Osteocyte (in vitro differentiated cells): ENCODE data around the gene TMEM123. TPM values are rescaled to one million over a fixed set of nuclear protein-coding genes. Genes with fewer than 3 reads are reported as not detected.

Experiments
- DNase-seq: peaks from one replicate; pipeline ENCODE4 v3.0.0; 2021; ENCODE audit warnings: mixed read lengths; ENCODE audit not compliant: unreplicated experiment; ENCODE audit errors: extremely low spot score
- H3K27ac Mint-ChIP-seq: one replicate; pipeline ENCODE4 v1.8.0; 2021; ENCODE audit warnings: mild to moderate bottlenecking, mixed read lengths; ENCODE audit not compliant: unreplicated experiment
- H3K27me3 Mint-ChIP-seq: one replicate; pipeline ENCODE4 v1.8.0; 2021; ENCODE audit warnings: mixed read lengths; ENCODE audit not compliant: unreplicated experiment
- H3K36me3 Mint-ChIP-seq: one replicate; pipeline ENCODE4 v1.8.0; 2021; ENCODE audit warnings: mixed read lengths; ENCODE audit not compliant: unreplicated experiment
- H3K4me1 Mint-ChIP-seq: one replicate; pipeline ENCODE4 v1.8.0; 2021; ENCODE audit warnings: mixed read lengths; ENCODE audit not compliant: unreplicated experiment
- H3K4me3 Mint-ChIP-seq: one replicate; pipeline ENCODE4 v1.8.0; 2021; ENCODE audit warnings: mild to moderate bottlenecking, moderate library complexity, mixed read lengths; ENCODE audit not compliant: unreplicated experiment
- H3K9me3 Mint-ChIP-seq: one replicate; pipeline ENCODE4 v1.8.0; 2021; ENCODE audit warnings: mixed read lengths; ENCODE audit not compliant: unreplicated experiment
- total RNA-seq: library from RNA; stranded (reverse); gene quantifications from 2 replicates; pipeline ENCODE4 v1.2.1, GENCODE V29; 2021
- TF ChIP-seq, protein P1 (sequence below): fragments of 200-600 bp; sonication (generic); IDR thresholded peaks from 2 replicates; pipeline ENCODE4 v1.5.0; 2021; ENCODE audit warnings: antibody characterized with exemption, mild to moderate bottlenecking, moderate library complexity

TMEM123 gene
- total RNA-seq, 1 donor from 2014 or later = 250 TPM

DNA sequence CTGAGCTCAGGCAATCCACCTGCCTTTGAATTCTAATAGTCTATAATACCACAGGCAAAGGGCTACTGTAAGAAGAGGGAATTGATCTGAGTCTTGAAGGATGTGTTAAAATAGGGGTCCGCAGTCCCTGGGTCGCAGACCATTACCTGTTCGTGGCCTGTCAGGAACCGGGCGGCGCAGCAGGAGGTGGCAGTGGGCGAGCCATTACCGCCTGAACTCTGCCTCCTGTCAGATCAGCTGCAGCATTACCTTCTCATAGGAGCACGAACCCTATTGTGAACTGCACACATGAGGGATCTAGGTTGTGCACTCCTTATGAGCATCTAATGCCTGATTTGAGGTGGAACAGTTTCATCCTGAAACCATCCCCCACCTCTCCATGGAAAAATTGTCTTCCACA lies 11.5 kb upstream of the TMEM123 start:
- TF ChIP-seq, protein P1, sequence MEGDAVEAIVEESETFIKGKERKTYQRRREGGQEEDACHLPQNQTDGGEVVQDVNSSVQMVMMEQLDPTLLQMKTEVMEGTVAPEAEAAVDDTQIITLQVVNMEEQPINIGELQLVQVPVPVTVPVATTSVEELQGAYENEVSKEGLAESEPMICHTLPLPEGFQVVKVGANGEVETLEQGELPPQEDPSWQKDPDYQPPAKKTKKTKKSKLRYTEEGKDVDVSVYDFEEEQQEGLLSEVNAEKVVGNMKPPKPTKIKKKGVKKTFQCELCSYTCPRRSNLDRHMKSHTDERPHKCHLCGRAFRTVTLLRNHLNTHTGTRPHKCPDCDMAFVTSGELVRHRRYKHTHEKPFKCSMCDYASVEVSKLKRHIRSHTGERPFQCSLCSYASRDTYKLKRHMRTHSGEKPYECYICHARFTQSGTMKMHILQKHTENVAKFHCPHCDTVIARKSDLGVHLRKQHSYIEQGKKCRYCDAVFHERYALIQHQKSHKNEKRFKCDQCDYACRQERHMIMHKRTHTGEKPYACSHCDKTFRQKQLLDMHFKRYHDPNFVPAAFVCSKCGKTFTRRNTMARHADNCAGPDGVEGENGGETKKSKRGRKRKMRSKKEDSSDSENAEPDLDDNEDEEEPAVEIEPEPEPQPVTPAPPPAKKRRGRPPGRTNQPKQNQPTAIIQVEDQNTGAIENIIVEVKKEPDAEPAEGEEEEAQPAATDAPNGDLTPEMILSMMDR = no peak
- DNase-seq = no peak
- H3K27me3 Mint-ChIP-seq = no peaks in the 10 kb centered on the region

DNA sequence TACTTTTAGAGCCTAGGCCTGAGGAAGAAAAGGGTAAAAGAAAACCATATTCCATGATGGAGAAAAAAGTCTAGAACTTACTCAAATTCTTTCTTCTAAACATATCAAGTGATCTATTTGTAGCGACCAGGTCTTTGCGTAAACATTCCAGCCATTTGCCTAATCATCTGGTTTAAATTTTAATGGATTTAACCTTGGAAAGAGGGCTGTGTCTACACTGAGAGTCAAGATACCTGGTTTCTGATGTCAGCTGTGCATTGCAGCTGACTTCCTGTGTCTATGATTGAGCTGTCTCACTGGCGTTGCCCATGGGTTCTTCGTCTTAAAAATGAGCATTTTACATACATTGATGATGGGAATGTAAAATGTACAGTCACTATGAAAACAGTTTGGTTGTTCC lies 10.0 kb upstream of the TMEM123 start:
- Mint-ChIP-seq H3K27ac (no peak overlapping the region), H3K27me3 (no peaks in the 10 kb centered on the region), H3K36me3 (no peaks in the 10 kb centered on the region), H3K4me3 (no peak overlapping the region), H3K9me3 (no peaks in the 10 kb centered on the region), H3K4me1 (peaks cover 45% of the 10 kb centered on the region)
- no peak for DNase-seq
- TF ChIP-seq, protein P1 = no peak

More for the DNA sequence above, 11.5 kb upstream of the TMEM123 start:
- peaks cover 49% of the 10 kb centered on the region for H3K4me1 Mint-ChIP-seq
- H3K36me3 Mint-ChIP-seq = no peaks in the 10 kb centered on the region
- no peak overlapping the region for H3K4me3 Mint-ChIP-seq
- H3K27ac Mint-ChIP-seq = peak overlapping the region; percentile 77
- H3K9me3 Mint-ChIP-seq = no peaks in the 10 kb centered on the region

DNA sequence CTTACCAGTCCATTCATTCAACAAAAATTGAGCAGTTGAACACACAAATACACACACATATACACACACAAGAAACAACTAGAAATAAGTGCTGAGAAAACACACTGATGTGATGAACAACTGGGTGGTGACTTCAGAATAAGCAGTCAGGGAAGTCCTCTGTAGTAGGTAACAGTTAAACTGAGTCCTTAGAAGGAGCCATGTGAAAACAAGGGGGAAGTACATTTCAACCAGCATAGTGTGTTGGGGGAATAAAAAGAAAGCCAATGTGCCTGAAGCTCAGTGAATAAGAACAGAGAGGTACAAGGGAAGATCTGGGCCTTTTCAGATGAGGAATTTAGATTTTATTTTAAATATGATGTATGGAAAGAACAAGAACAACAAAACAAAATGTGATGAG lies 6.8 kb upstream of the TMEM123 start:
- Mint-ChIP-seq H3K9me3 (no peaks in the 10 kb centered on the region), H3K4me1 (peaks cover 35% of the 10 kb centered on the region), H3K4me3 (no peak overlapping the region), H3K27ac (no peak overlapping the region), H3K36me3 (no peaks in the 10 kb centered on the region), H3K27me3 (no peaks in the 10 kb centered on the region)
- TF ChIP-seq, protein P1 = no peak
- no peak for DNase-seq

DNA sequence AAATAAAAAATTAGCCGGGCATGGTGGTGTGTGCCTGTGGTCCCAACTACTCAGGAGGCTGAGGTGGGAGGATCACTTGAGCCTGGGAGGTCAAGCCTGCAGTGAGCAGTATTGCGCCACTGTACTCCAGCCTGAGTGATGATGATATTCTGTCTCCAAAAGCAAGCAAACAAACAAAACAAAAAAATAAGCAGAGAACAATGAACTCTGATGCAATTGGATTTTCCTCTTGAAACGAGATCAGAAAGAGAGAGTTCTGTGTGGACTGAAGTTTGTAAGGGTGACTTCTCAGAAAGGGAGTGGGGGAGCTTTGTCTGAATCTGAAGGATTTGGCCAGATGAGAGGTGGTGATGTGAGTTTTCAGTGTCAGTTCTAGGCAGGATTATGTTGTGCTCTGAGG lies 6.0 kb upstream of the TMEM123 start:
- H3K4me1 Mint-ChIP-seq = peaks cover 34% of the 10 kb centered on the region
- H3K36me3 Mint-ChIP-seq = no peaks in the 10 kb centered on the region
- H3K9me3 Mint-ChIP-seq = no peaks in the 10 kb centered on the region
- H3K27ac Mint-ChIP-seq = no peak overlapping the region
- H3K27me3 Mint-ChIP-seq = no peaks in the 10 kb centered on the region
- no peak overlapping the region for H3K4me3 Mint-ChIP-seq
- DNase-seq = no peak
- TF ChIP-seq, protein P1 = no peak

DNA sequence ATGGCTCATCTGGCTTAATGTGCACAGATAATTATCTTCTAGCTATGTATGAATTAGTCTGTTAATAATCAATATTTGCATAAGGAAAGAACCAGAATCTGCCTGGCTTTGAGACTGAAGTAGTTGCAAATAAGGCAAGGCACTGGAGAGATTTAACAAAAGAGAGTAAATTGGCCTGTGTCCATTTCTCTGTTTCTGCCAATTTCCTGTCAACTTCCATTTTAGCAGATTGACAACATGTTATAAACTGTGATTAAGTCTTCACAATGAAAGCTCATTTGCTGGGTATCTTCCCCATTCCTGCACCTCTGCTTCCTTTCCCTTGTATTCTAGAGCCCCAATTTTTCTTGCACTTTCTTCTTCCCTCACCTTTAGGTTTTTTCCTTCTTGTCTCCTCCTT lies 5.3 kb upstream of the TMEM123 start:
- no peak overlapping the region for H3K27ac Mint-ChIP-seq
- H3K4me3 Mint-ChIP-seq = no peak overlapping the region
- DNase-seq = no peak

More for the DNA sequence above, 5.3 kb upstream of the TMEM123 start:
- Mint-ChIP-seq H3K9me3 (no peaks in the 10 kb centered on the region), H3K27me3 (no peaks in the 10 kb centered on the region), H3K36me3 (no peaks in the 10 kb centered on the region), H3K4me1 (peaks cover 41% of the 10 kb centered on the region)
- TF ChIP-seq, protein P1 = no peak
